Measurements from ENCODE around the gene GPX6. TPM values are rescaled to one million over a fixed set of nuclear protein-coding genes. Genes with fewer than 3 reads are reported as not detected.
"Not testable (repeated sequence)": the region's sequence is repeated elsewhere in the genome, so short reads cannot be mapped to it uniquely, and the experiment has no call there.

Gene GPX6
- total RNA-seq, 3 donors from 2014 or later (not counting 1 experiment from before 2014, with no cell fraction given), result not detected

DNA sequence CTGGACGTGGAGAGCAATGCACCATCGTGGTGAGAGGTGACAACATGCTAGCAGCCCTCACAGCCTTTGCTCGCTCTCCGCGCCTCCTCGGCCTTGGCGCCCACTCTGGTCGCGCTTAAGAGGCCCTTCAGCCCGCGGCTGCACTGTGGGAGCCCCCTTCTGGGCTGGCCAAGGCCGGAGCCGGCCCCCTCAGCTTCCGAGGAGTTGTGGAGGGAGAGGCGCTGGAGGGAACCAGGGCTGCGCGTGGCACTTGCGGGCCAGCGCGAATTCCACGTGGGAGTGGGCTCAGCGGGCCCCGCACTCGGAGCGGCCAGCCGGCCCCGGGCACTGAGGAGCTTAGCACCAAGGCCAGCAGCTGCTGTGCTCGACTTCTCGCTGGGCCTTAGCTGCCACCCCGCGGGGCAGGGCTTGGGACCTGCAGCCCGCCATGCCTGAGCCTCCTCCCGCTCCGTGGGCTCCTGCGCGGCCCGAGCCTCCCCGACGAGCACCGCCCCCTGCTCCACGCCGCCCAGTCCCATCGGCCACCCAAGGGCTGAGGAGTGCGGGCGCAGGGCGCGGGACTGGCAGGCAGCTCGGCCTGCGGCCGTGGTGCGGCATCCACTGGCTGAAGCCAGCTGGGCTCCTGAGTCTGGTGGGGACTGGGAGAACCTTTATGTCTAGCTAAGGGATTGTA lies 3.8 kb downstream of the GPX6 start:
- intact Hi-C loops (cut with micrococcal nuclease), result no loop called here
- Mint-ChIP-seq H3K9me3 (no peaks in the 10 kb centered on the region), H3K36me3 (no peaks in the 10 kb centered on the region), H3K4me3 (no peak overlapping the region), H3K4me1 (no peaks in the 10 kb centered on the region), H3K27me3 (ENCODE audit: low read depth in 2 of 2) (peaks cover 7 to 9% of the 10 kb centered on the region in 2 donors), H3K27ac (no peak overlapping the region)
- DNase-seq, result no peak
- peaks cover 3% of the 10 kb centered on the region for H3K27me3 ChIP-seq (ENCODE audit: control insufficient read depth, insufficient read depth, low read length)
- WGBS (ENCODE audit: insufficient coverage), result 94% methylated on average over 51 of the region's 51 CpGs
- TF ChIP-seq, protein P1, sequence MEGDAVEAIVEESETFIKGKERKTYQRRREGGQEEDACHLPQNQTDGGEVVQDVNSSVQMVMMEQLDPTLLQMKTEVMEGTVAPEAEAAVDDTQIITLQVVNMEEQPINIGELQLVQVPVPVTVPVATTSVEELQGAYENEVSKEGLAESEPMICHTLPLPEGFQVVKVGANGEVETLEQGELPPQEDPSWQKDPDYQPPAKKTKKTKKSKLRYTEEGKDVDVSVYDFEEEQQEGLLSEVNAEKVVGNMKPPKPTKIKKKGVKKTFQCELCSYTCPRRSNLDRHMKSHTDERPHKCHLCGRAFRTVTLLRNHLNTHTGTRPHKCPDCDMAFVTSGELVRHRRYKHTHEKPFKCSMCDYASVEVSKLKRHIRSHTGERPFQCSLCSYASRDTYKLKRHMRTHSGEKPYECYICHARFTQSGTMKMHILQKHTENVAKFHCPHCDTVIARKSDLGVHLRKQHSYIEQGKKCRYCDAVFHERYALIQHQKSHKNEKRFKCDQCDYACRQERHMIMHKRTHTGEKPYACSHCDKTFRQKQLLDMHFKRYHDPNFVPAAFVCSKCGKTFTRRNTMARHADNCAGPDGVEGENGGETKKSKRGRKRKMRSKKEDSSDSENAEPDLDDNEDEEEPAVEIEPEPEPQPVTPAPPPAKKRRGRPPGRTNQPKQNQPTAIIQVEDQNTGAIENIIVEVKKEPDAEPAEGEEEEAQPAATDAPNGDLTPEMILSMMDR (IDR thresholded peaks at IDR 0.05), result no peak
- H3K4me1 ChIP-seq (ENCODE audit: control insufficient read depth, insufficient read depth, low read length), result no peaks in the 10 kb centered on the region
- H3K4me3 ChIP-seq (ENCODE audit: low read length), result no peak overlapping the region
- no peak for ATAC-seq
- H3K9me3 ChIP-seq (ENCODE audit: control insufficient read depth, insufficient read depth, low read length), result no peaks in the 10 kb centered on the region
- no peak overlapping the region for H3K27ac ChIP-seq (ENCODE audit: low read length)
- no peaks in the 10 kb centered on the region for H3K36me3 ChIP-seq (ENCODE audit: control insufficient read depth, insufficient read depth, low read length)

DNA sequence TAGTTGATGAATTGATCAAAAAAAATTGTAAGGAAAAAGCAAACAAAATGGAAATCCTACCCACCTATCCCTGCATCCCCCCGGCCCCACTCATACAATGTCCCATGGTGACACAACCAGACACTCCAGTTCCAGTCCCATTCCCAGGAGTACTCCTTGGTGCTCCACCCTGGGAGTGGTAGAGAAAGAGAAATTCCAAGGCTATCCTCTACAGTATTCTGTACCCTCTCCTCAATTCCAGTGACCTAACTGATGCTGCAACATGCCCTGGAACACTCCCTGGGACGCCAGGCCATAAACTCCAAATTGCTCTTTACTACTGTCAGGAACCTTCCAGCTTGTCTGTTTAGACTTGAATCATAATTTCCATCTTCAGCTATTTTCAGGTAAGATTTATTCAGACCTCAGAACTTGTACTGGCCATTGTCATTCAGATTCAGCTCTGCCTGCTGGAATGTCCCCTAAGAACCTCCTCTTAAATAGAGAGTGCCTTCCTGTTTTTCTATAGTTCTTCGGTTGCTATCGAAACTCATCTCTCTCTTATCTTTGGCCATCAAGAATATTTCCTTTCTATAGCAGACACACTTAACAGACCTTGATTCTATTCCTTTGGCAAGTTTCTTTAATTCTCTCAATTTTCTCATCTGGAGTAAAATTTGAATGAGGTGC lies 8.7 kb downstream of the GPX6 start:
- peaks cover 4% of the 10 kb centered on the region for H3K27me3 ChIP-seq (ENCODE audit: control insufficient read depth, insufficient read depth, low read length)
- H3K4me3 ChIP-seq (ENCODE audit: low read length), result no peak overlapping the region
- DNase-seq, result peak in 1 of 2 donors; percentile 28
- TF ChIP-seq, protein P1 (IDR thresholded peaks at IDR 0.05), result no peak
- H3K36me3 ChIP-seq (ENCODE audit: control insufficient read depth, insufficient read depth, low read length), result no peaks in the 10 kb centered on the region
- WGBS (ENCODE audit: insufficient coverage), result 50% methylated on average over 4 of the region's 4 CpGs
- H3K27ac ChIP-seq (ENCODE audit: low read length), result no peak overlapping the region
- intact Hi-C loops (cut with micrococcal nuclease), result no loop called here
- H3K4me1 ChIP-seq (ENCODE audit: control insufficient read depth, insufficient read depth, low read length), result no peaks in the 10 kb centered on the region
- no peaks in the 10 kb centered on the region for H3K4me1 Mint-ChIP-seq
- ATAC-seq, result no peak
- H3K27me3 Mint-ChIP-seq (ENCODE audit: low read depth in 2 of 2), result peaks cover 11 to 27% of the 10 kb centered on the region in 2 donors
- no peaks in the 10 kb centered on the region for H3K9me3 Mint-ChIP-seq
- no peaks in the 10 kb centered on the region for H3K36me3 Mint-ChIP-seq
- H3K27ac Mint-ChIP-seq, result no peak overlapping the region
- no peaks in the 10 kb centered on the region for H3K9me3 ChIP-seq (ENCODE audit: control insufficient read depth, insufficient read depth, low read length)
- H3K4me3 Mint-ChIP-seq, result no peak overlapping the region

DNA sequence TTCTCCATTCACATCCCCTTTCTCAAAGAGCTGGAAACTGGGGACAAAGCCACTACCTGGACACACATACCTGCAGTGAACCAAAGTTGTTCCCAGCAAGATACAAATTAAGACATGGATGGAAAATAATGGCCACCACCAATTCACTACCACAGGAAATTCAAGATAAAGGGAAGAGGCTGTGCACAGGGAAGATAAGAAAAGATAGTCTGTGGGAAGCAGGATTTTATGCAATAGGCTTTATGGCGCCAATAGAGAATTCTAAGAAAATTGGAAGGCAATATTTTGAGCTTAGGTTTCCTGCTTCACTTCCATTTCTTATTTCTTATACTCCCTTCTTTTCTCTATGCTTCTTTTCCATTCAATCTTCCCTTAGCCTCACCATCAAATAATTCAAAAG lies 9.9 kb downstream of the GPX6 start:
- no peak overlapping the region for H3K27ac Mint-ChIP-seq
- H3K36me3 Mint-ChIP-seq, result no peaks in the 10 kb centered on the region
- no CpG with 5 or more reads among the region's 1 CpG for WGBS (ENCODE audit: insufficient coverage)

DNA sequence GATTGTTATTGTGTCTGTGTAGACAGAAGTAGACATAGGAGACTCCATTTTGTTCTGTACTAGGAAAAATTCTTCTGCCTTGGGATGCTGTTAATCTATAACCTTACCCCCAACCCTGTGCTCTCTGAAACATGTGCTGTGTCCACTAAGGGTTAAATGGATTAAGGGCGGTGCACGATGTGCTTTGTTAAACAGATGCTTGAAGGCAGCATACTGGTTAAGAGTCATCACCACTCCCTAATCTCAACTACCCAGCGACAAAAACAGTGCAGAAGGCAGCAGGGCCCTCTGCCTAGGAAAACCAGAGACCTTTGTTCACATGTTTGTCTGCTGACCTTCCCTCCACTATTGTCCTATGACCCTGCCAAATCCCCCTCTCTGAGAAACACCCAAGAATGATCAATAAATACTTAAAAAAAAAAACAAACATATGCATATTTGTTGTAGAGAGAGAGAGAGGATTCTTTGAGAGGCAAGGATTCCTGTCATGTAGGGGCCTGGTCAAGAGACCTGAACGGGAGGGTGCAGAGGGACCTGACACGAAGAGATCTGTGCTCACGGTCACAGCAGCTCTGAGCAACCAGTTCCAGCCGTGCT lies 12.8 kb downstream of the GPX6 start:
- H3K27ac Mint-ChIP-seq; H3K27me3 ChIP-seq (ENCODE audit: control insufficient read depth, insufficient read depth, low read length); H3K4me1 ChIP-seq (ENCODE audit: control insufficient read depth, insufficient read depth, low read length); DNase-seq; H3K36me3 ChIP-seq (ENCODE audit: control insufficient read depth, insufficient read depth, low read length); H3K4me3 ChIP-seq (ENCODE audit: low read length); H3K9me3 ChIP-seq (ENCODE audit: control insufficient read depth, insufficient read depth, low read length); H3K4me1 Mint-ChIP-seq; intact Hi-C loops (cut with micrococcal nuclease); H3K4me3 Mint-ChIP-seq; H3K27ac ChIP-seq (ENCODE audit: low read length); H3K9me3 Mint-ChIP-seq; ATAC-seq; H3K36me3 Mint-ChIP-seq: not testable (repeated sequence)
- H3K27me3 Mint-ChIP-seq (ENCODE audit: low read depth in 2 of 2), result peaks cover 14 to 20% of the 10 kb centered on the region in 2 donors
- WGBS (ENCODE audit: insufficient coverage), result 82% methylated on average over 7 of the region's 7 CpGs

More for the DNA sequence above, 9.9 kb downstream of the GPX6 start:
- peaks cover 11 to 27% of the 10 kb centered on the region in 2 donors for H3K27me3 Mint-ChIP-seq (ENCODE audit: low read depth in 2 of 2)
- DNase-seq (no peak), ATAC-seq (no peak)
- Histone ChIP-seq H3K36me3 (ENCODE audit: control insufficient read depth, insufficient read depth, low read length) (no peaks in the 10 kb centered on the region), H3K27me3 (ENCODE audit: control insufficient read depth, insufficient read depth, low read length) (peaks cover 4% of the 10 kb centered on the region), H3K4me1 (ENCODE audit: control insufficient read depth, insufficient read depth, low read length) (no peaks in the 10 kb centered on the region), H3K27ac (ENCODE audit: low read length) (no peak overlapping the region), H3K4me3 (ENCODE audit: low read length) (no peak overlapping the region), H3K9me3 (ENCODE audit: control insufficient read depth, insufficient read depth, low read length) (no peaks in the 10 kb centered on the region)
- no peaks in the 10 kb centered on the region for H3K9me3 Mint-ChIP-seq
- no peak overlapping the region for H3K4me3 Mint-ChIP-seq
- intact Hi-C loops (cut with micrococcal nuclease), result no loop called here
- no peaks in the 10 kb centered on the region for H3K4me1 Mint-ChIP-seq
- TF ChIP-seq, protein P1 (IDR thresholded peaks at IDR 0.05), result no peak

DNA sequence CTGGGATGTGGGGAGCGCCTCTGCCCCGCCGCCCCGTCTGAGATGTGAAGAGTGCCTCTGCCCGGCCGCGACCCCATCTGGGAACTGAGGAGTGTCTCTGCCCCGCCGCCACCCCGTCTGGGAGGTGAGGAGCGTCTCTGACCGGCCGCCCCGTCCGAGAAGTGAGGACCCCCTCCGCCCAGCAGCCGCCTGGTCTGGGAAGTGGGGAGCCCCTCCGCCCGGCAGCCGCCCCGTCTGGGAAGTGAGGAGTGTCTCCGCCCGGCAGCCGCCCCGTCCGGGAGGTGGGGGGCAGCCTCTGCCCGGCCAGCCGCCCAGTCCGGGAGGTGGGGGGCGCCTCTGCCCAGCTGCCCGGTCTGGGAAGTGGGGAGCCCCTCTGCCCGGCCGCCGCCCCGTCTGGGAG lies 13.5 kb downstream of the GPX6 start:
- ATAC-seq; H3K9me3 ChIP-seq (ENCODE audit: control insufficient read depth, insufficient read depth, low read length); H3K4me3 ChIP-seq (ENCODE audit: low read length); H3K4me1 ChIP-seq (ENCODE audit: control insufficient read depth, insufficient read depth, low read length); H3K27me3 ChIP-seq (ENCODE audit: control insufficient read depth, insufficient read depth, low read length); H3K4me3 Mint-ChIP-seq; H3K36me3 ChIP-seq (ENCODE audit: control insufficient read depth, insufficient read depth, low read length); H3K27ac Mint-ChIP-seq; H3K27ac ChIP-seq (ENCODE audit: low read length); H3K36me3 Mint-ChIP-seq; H3K9me3 Mint-ChIP-seq; intact Hi-C loops (cut with micrococcal nuclease); H3K4me1 Mint-ChIP-seq; DNase-seq: not testable (repeated sequence)
- peaks cover 11 to 20% of the 10 kb centered on the region in 2 donors for H3K27me3 Mint-ChIP-seq (ENCODE audit: low read depth in 2 of 2)
- 96% methylated on average over 35 of the region's 35 CpGs for WGBS (ENCODE audit: insufficient coverage)

Measured in natural killer cell (primary cell).